Measurements from ENCODE around the gene EXOSC5. TPM values are rescaled to one million over a fixed set of nuclear protein-coding genes. Genes with fewer than 3 reads are reported as not detected.

The EXOSC5 gene
- total RNA-seq, 1 donor from 2014 or later = 50.4 TPM

- peak overlapping the region; percentile 4 for H3K27ac Mint-ChIP-seq
- H3K27me3 Mint-ChIP-seq (ENCODE audit: low read depth) = no peaks in the 10 kb centered on the region
- peaks cover 43% of the 10 kb centered on the region for H3K36me3 Mint-ChIP-seq (ENCODE audit: low read depth)
- DNase-seq (ENCODE audit: low spot score) = no peak
- H3K4me3 Mint-ChIP-seq (ENCODE audit: low read depth) = no peak overlapping the region
- peaks cover 11% of the 10 kb centered on the region for H3K4me1 Mint-ChIP-seq (ENCODE audit: low read depth)
- H3K9me3 Mint-ChIP-seq = no peaks in the 10 kb centered on the region
- intact Hi-C loops (cut with micrococcal nuclease) = no loop called here
Measured at GRCh38 chr19:41434450-41434849, 37.3 kb upstream of the EXOSC5 start.

GRCh38 chr19:41433171-41433570 lies 36.0 kb upstream of the EXOSC5 start:
- intact Hi-C loops (cut with micrococcal nuclease) = no loop called here

GRCh38 chr19:41431426-41432386 lies 34.5 kb upstream of the EXOSC5 start:
- H3K36me3 Mint-ChIP-seq (ENCODE audit: low read depth) = peaks cover 36% of the 10 kb centered on the region
- no peak overlapping the region for H3K27ac Mint-ChIP-seq
- no peak for DNase-seq (ENCODE audit: low spot score)
- peaks cover 22% of the 10 kb centered on the region for H3K4me1 Mint-ChIP-seq (ENCODE audit: low read depth)
- no peaks in the 10 kb centered on the region for H3K27me3 Mint-ChIP-seq (ENCODE audit: low read depth)
- H3K4me3 Mint-ChIP-seq (ENCODE audit: low read depth) = no peak overlapping the region
- intact Hi-C loops (cut with micrococcal nuclease) = no loop called here
- H3K9me3 Mint-ChIP-seq = no peaks in the 10 kb centered on the region

More at GRCh38 chr19:41433171-41433570, 36.0 kb upstream of the EXOSC5 start:
- Mint-ChIP-seq H3K36me3 (ENCODE audit: low read depth) (peaks cover 43% of the 10 kb centered on the region), H3K27ac (no peak overlapping the region), H3K4me3 (ENCODE audit: low read depth) (no peak overlapping the region), H3K9me3 (no peaks in the 10 kb centered on the region), H3K27me3 (ENCODE audit: low read depth) (no peaks in the 10 kb centered on the region), H3K4me1 (ENCODE audit: low read depth) (peaks cover 14% of the 10 kb centered on the region)
- no peak for DNase-seq (ENCODE audit: low spot score)

GRCh38 chr19:41430922-41431321 lies 33.8 kb upstream of the EXOSC5 start:
- no peak for DNase-seq (ENCODE audit: low spot score)
- peaks cover 32% of the 10 kb centered on the region for H3K36me3 Mint-ChIP-seq (ENCODE audit: low read depth)
- H3K27me3 Mint-ChIP-seq (ENCODE audit: low read depth) = no peaks in the 10 kb centered on the region
- H3K4me3 Mint-ChIP-seq (ENCODE audit: low read depth) = no peak overlapping the region
- H3K9me3 Mint-ChIP-seq = no peaks in the 10 kb centered on the region
- H3K4me1 Mint-ChIP-seq (ENCODE audit: low read depth) = peaks cover 22% of the 10 kb centered on the region
- H3K27ac Mint-ChIP-seq = no peak overlapping the region
- intact Hi-C loops (cut with micrococcal nuclease) = no loop called here

- H3K4me3 Mint-ChIP-seq (ENCODE audit: low read depth) = peak overlapping the region; percentile 57
Measured at GRCh38 chr19:41428481-41428859, 31.3 kb upstream of the EXOSC5 start.

GRCh38 chr19:41427647-41428480 lies 30.7 kb upstream of the EXOSC5 start:
- Mint-ChIP-seq H3K27ac (peak overlapping the region; percentile 85), H3K4me1 (ENCODE audit: low read depth) (peaks cover 20% of the 10 kb centered on the region), H3K4me3 (ENCODE audit: low read depth) (peak overlapping the region; percentile 74), H3K36me3 (ENCODE audit: low read depth) (peaks cover 26% of the 10 kb centered on the region), H3K27me3 (ENCODE audit: low read depth) (no peaks in the 10 kb centered on the region), H3K9me3 (no peaks in the 10 kb centered on the region)
- intact Hi-C loops (cut with micrococcal nuclease) = no loop called here
- DNase-seq (ENCODE audit: low spot score) = peak; percentile 35

More at GRCh38 chr19:41428481-41428859, 31.3 kb upstream of the EXOSC5 start:
- DNase-seq (ENCODE audit: low spot score) = no peak
- Mint-ChIP-seq H3K27me3 (ENCODE audit: low read depth) (no peaks in the 10 kb centered on the region), H3K27ac (peak overlapping the region; percentile 36), H3K4me1 (ENCODE audit: low read depth) (peaks cover 20% of the 10 kb centered on the region), H3K9me3 (no peaks in the 10 kb centered on the region), H3K36me3 (ENCODE audit: low read depth) (peaks cover 28% of the 10 kb centered on the region)
- intact Hi-C loops (cut with micrococcal nuclease) = no loop called here

GRCh38 chr19:41426952-41427646 lies 29.9 kb upstream of the EXOSC5 start, which contains the start of gene B3GNT8:
TSS of gene B3GNT8 (minus strand) at chr19:41427374. CDS start at chr19:41426778, 596 bp downstream.
- Mint-ChIP-seq H3K27ac (peak within 1 kb of the TSS; percentile 85), H3K27me3 (ENCODE audit: low read depth) (no peaks in the 10 kb centered on the region), H3K4me1 (ENCODE audit: low read depth) (peaks cover 20% of the 10 kb centered on the region), H3K36me3 (ENCODE audit: low read depth) (peaks cover 24% of the 10 kb centered on the region), H3K9me3 (no peaks in the 10 kb centered on the region), H3K4me3 (ENCODE audit: low read depth) (peak within 1 kb of the TSS; percentile 74)
- DNase-seq (ENCODE audit: low spot score) = peak; percentile 34
- intact Hi-C loops (cut with micrococcal nuclease) = no loop called here

GRCh38 chr19:41426116-41426841 lies 29.1 kb upstream of the EXOSC5 start:
- Mint-ChIP-seq H3K27ac (no peak overlapping the region), H3K27me3 (ENCODE audit: low read depth) (no peaks in the 10 kb centered on the region), H3K36me3 (ENCODE audit: low read depth) (peaks cover 22% of the 10 kb centered on the region), H3K4me1 (ENCODE audit: low read depth) (peaks cover 17% of the 10 kb centered on the region), H3K9me3 (no peaks in the 10 kb centered on the region), H3K4me3 (ENCODE audit: low read depth) (no peak overlapping the region)
- no peak for DNase-seq (ENCODE audit: low spot score)
- intact Hi-C loops (cut with micrococcal nuclease) = no loop called here

- intact Hi-C loops (cut with micrococcal nuclease) = no loop called here
- Mint-ChIP-seq H3K4me3 (ENCODE audit: low read depth) (no peak overlapping the region), H3K4me1 (ENCODE audit: low read depth) (peaks cover 17% of the 10 kb centered on the region), H3K9me3 (no peaks in the 10 kb centered on the region), H3K27ac (no peak overlapping the region), H3K27me3 (ENCODE audit: low read depth) (no peaks in the 10 kb centered on the region), H3K36me3 (ENCODE audit: low read depth) (peaks cover 22% of the 10 kb centered on the region)
- no peak for DNase-seq (ENCODE audit: low spot score)
Measured at GRCh38 chr19:41425174-41426115, 28.3 kb upstream of the EXOSC5 start.

GRCh38 chr19:41424335-41425173 lies 27.4 kb upstream of the EXOSC5 start:
- peaks cover 29% of the 10 kb centered on the region for H3K36me3 Mint-ChIP-seq (ENCODE audit: low read depth)
- H3K4me1 Mint-ChIP-seq (ENCODE audit: low read depth) = peaks cover 17% of the 10 kb centered on the region
- intact Hi-C loops (cut with micrococcal nuclease) = no loop called here
- H3K27ac Mint-ChIP-seq = no peak overlapping the region
- no peaks in the 10 kb centered on the region for H3K9me3 Mint-ChIP-seq
- H3K27me3 Mint-ChIP-seq (ENCODE audit: low read depth) = no peaks in the 10 kb centered on the region
- no peak for DNase-seq (ENCODE audit: low spot score)
- H3K4me3 Mint-ChIP-seq (ENCODE audit: low read depth) = no peak overlapping the region

Measured in activated T-helper 2 cell treated with anti-CD3 and anti-CD28 coated beads, Interferon-gamma antibody, Interleukin-2, Interleukin-4, amounts not matched to agents 10 μg/mL and 5 μg/mL and 100 μg/mL, durations not matched to agents 14 hours and 24 hours and 36 hours (primary cell).